SK-N-SH (cell line): ENCODE results near the gene MAGEA2B.
"Not testable (repeated sequence)": the region's sequence is repeated elsewhere in the genome, so short reads cannot be mapped to it uniquely, and the experiment has no call there.

Experiments used
- EZH2phosphoT487 ChIP-seq: fragments of 200-600 bp; sonication (generic); IDR thresholded peaks from 2 replicates; pipeline ENCODE4 v1.6.1; 2017; ENCODE audit warnings: low read depth, mixed run types, mild to moderate bottlenecking, antibody characterized with exemption, moderate library complexity, borderline replicate concordance
- FOXJ3 ChIP-seq: sonication (generic); formaldehyde crosslinking; IDR thresholded peaks from 2 replicates; pipeline ENCODE4 v1.5.1; 2020; ENCODE audit warnings: mild to moderate bottlenecking, missing genetic modification reagents
- JUND ChIP-seq: IDR thresholded peaks from 2 replicates; pipeline ENCODE4 v1.4.0; 2012
- PBX3 ChIP-seq: IDR thresholded peaks from 2 replicates; pipeline ENCODE4; 2012
- POLR2AphosphoS5 ChIP-seq: IDR thresholded peaks from 2 replicates; pipeline ENCODE4 v1.6.1; 2012; ENCODE audit warnings: low read depth, low read length
- RCOR1 ChIP-seq: fragments of 150-350 bp; IDR thresholded peaks from 2 replicates; pipeline ENCODE4 v1.6.1; 2017; ENCODE audit warnings: antibody characterized with exemption, low read length
- REST ChIP-seq: IDR thresholded peaks from 2 replicates; pipeline ENCODE4 v1.6.1; 2012; ENCODE audit warnings: mild to moderate bottlenecking, low read depth, low read length, moderate library complexity
- SIN3A ChIP-seq: IDR thresholded peaks from 2 replicates; pipeline ENCODE4 v1.6.1; 2012; ENCODE audit warnings: low read depth, mild to moderate bottlenecking, low read length, moderate library complexity, borderline replicate concordance
- TCF12 ChIP-seq: IDR thresholded peaks from 2 replicates; pipeline ENCODE4 v1.4.0; 2012
- TF ChIP-seq, protein P1 (sequence below): fragments of 200-600 bp; sonication (generic); IDR thresholded peaks from 2 replicates; pipeline ENCODE4 v1.6.1; 2017; ENCODE audit warnings: antibody characterized with exemption, mild to moderate bottlenecking, moderate library complexity

GRCh38 chrX:152753686-152754650, 39.5 kb downstream of the MAGEA2B start, which contains the start of gene MAGEA2:
- not testable (repeated sequence) for TF ChIP-seq JUND; FOXJ3 (CRISPR knock-in tag); PBX3; SIN3A; TCF12; EZH2phosphoT487; REST; RCOR1; POLR2AphosphoS5
- TF ChIP-seq, protein P1, sequence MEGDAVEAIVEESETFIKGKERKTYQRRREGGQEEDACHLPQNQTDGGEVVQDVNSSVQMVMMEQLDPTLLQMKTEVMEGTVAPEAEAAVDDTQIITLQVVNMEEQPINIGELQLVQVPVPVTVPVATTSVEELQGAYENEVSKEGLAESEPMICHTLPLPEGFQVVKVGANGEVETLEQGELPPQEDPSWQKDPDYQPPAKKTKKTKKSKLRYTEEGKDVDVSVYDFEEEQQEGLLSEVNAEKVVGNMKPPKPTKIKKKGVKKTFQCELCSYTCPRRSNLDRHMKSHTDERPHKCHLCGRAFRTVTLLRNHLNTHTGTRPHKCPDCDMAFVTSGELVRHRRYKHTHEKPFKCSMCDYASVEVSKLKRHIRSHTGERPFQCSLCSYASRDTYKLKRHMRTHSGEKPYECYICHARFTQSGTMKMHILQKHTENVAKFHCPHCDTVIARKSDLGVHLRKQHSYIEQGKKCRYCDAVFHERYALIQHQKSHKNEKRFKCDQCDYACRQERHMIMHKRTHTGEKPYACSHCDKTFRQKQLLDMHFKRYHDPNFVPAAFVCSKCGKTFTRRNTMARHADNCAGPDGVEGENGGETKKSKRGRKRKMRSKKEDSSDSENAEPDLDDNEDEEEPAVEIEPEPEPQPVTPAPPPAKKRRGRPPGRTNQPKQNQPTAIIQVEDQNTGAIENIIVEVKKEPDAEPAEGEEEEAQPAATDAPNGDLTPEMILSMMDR: not testable (repeated sequence)
